Mesothelial cell of epicardium (in vitro differentiated cells): ENCODE results near the gene GPR68. TPM values are rescaled to one million over a fixed set of nuclear protein-coding genes. Genes with fewer than 3 reads are reported as not detected.

Source experiments
- DNase-seq, 2 experiments: peaks; one replicate each; pipeline ENCODE4 v3.0.0; 2021; ENCODE audit warnings: low spot score in 2 of 2; ENCODE audit not compliant: unreplicated experiment in 2 of 2
- H3K27ac Mint-ChIP-seq: 2 replicates; pipeline ENCODE4 v1.8.0; 2021; ENCODE audit warnings: mixed read lengths
- H3K27me3 Mint-ChIP-seq: 2 replicates; pipeline ENCODE4 v1.8.0; 2021; ENCODE audit warnings: low read depth, mixed read lengths
- H3K36me3 Mint-ChIP-seq: 2 replicates; pipeline ENCODE4 v1.8.0; 2021; ENCODE audit warnings: mixed read lengths
- H3K4me1 Mint-ChIP-seq: 2 replicates; pipeline ENCODE4 v1.8.0; 2021; ENCODE audit warnings: mixed read lengths
- H3K4me3 Mint-ChIP-seq: 2 replicates; pipeline ENCODE4 v1.8.0; 2021; ENCODE audit warnings: mild to moderate bottlenecking, moderate library complexity, mixed read lengths
- H3K9me3 Mint-ChIP-seq: 2 replicates; pipeline ENCODE4 v1.8.0; 2021; ENCODE audit warnings: mixed read lengths
- CTCF ChIP-seq: fragments of 200-600 bp; sonication (generic); IDR thresholded peaks from one replicate; pipeline ENCODE4 v1.5.0; 2021; ENCODE audit warnings: antibody characterized with exemption; ENCODE audit not compliant: unreplicated experiment
- total RNA-seq: library from RNA; stranded (reverse); gene quantifications from 3 replicates; pipeline ENCODE4 v1.2.1, GENCODE V29; 2021

GPR68 gene
- total RNA-seq, 1 donor from 2014 or later: 1.1 TPM

DNA sequence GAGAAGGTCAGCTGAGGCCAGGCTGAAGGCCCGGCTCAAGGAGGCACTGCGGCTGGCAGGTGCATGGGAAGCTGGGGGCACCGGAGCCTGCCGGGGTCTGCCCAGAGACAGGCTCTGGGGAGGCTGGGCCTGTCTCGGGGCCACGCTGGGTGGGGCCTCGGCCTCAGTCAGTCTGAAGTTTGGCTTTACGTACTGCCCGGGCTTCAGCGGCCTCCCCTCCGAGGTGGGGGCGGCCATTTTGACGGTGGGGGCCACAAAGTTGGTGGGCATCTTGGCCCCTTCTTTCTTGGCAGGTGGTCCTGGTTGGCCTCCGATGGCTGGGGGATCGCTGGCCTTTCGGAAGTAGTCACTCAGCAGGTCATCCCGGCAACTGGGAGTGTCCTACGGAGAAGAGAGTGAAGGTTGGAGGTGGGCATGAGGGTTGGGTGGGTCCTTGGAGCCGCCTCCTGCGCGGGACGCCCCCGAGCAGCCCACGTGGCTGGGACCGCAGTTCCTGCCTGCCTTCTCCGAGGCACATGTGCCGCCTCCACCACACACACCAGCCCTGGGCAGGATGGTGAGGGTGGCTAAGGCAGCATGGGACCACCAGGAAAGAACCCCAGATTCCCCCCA, 28.9 kb upstream of the GPR68 start:
- Mint-ChIP-seq H3K36me3 (peaks cover 2% of the 10 kb centered on the region), H3K9me3 (no peaks in the 10 kb centered on the region), H3K4me3 (no peak overlapping the region), H3K27ac (no peak overlapping the region), H3K4me1 (no peaks in the 10 kb centered on the region), H3K27me3 (no peaks in the 10 kb centered on the region)
- no peak for TF ChIP-seq CTCF
- DNase-seq: no peak

- Mint-ChIP-seq H3K9me3 (no peaks in the 10 kb centered on the region), H3K4me1 (no peaks in the 10 kb centered on the region), H3K4me3 (no peak overlapping the region), H3K27ac (no peak overlapping the region), H3K36me3 (peaks cover 2% of the 10 kb centered on the region), H3K27me3 (no peaks in the 10 kb centered on the region)
- no peak for TF ChIP-seq CTCF
- DNase-seq: no peak
Measured at GRCh38 chr14:91272341-91273272, 28.1 kb upstream of the GPR68 start.

DNA sequence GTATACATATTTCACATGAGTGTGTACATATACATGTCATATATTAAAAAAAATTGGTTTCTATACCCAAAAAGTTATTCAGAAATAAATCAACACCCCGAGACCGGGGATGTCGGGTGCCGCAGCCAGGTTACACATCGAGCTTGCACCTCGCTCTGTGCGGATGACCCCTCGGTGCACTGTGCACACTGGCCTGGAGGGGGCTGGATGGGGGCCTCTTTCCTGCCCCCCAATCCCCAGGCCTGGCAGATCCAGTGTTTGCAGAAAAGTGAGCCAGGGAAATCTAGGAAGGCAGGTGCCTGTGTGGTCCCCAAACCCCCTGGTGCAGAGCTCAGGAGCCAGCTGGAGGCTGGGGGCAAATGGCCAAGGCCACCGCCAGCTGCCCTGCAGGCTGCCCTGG, 27.1 kb upstream of the GPR68 start:
- no peak for TF ChIP-seq CTCF
- Mint-ChIP-seq H3K27me3 (no peaks in the 10 kb centered on the region), H3K4me3 (no peak overlapping the region), H3K4me1 (no peaks in the 10 kb centered on the region), H3K27ac (no peak overlapping the region), H3K9me3 (no peaks in the 10 kb centered on the region), H3K36me3 (peaks cover 2% of the 10 kb centered on the region)
- no peak for DNase-seq

DNA sequence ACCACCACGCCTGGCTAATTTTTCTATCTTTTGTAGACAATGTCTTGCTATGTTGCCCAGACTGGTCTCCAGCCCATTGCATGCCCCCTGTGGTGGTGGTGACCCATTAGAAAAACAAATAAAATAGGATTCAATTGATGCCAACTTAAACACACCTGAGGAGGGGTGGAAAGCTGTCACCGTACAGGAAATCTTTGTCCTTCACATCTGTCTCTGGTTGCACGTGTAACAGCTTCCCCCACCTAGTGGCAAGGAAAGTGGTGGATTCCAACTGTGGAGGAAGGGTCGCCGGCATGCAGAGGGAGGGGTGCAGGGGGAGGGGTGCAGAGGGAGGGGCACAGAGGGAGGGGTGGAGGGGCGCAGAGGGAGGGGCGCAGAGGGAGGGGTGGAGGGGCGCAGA, 26.1 kb upstream of the GPR68 start:
- H3K27me3 Mint-ChIP-seq: peaks cover 4% of the 10 kb centered on the region
- no peak for DNase-seq
- no peaks in the 10 kb centered on the region for H3K9me3 Mint-ChIP-seq
- no peak overlapping the region for H3K27ac Mint-ChIP-seq
- peaks cover 2% of the 10 kb centered on the region for H3K36me3 Mint-ChIP-seq
- peaks cover 5% of the 10 kb centered on the region for H3K4me1 Mint-ChIP-seq
- no peak overlapping the region for H3K4me3 Mint-ChIP-seq
- TF ChIP-seq CTCF: no peak

DNA sequence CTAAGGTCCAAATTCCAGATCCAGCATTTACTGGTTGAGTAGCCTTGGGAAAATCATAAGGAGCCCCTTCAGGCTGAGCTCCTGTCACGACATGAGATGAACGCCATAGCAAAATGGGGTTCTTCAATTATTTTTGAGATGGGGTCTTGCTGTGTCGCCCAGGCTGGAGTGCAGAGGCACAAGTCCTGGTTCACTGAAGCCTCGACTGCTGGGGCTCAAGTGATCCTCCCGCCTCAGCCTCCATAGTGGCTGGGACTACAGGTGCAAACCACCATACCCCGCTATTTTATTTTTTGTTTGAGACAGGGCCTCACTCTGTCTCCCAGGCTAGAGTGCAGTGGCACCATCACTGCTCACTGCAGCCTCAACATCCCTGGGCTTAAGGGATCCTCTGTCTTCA, 25.7 kb upstream of the GPR68 start:
- no peaks in the 10 kb centered on the region for H3K9me3 Mint-ChIP-seq

More for the DNA sequence above, 25.7 kb upstream of the GPR68 start:
- Mint-ChIP-seq H3K36me3 (peaks cover 2% of the 10 kb centered on the region), H3K4me1 (peaks cover 8% of the 10 kb centered on the region), H3K4me3 (no peak overlapping the region), H3K27me3 (peaks cover 8% of the 10 kb centered on the region), H3K27ac (no peak overlapping the region)
- DNase-seq: no peak
- TF ChIP-seq CTCF: no peak
